HuH-7.5 (cell line): ENCODE data around the gene RERE.
"Not testable (repeated sequence)": the region's sequence is repeated elsewhere in the genome, so short reads cannot be mapped to it uniquely, and the experiment has no call there.

ENCODE experiments used
- DNase-seq: peaks from one replicate; pipeline ENCODE4 v3.0.0; 2011; ENCODE audit warnings: low spot score

Gene RERE

DNA sequence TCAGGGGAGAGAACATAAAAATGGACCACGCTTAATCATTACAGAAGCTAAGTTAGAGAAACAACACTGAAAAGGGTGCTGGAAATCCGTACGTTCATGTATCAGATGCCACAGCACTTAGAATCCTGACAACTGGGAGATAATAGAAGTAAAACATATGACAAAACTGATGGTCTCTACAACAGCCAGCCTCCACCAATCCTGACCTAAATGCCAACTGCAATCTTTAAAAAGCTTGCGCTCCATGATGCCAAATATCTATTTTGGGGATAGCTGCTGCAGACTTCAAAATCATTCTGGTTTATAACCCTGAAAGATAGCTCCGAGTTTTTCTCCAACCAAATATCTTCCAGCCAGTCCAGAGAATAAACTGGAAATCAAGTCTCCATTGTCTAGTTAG lies 178.3 kb downstream of the RERE start:
- no peak for DNase-seq

- no peak for DNase-seq
Measured at GRCh38 chr1:8633741-8634501, 183.5 kb downstream of the RERE start.

GRCh38 chr1:8632102-8632501 lies 185.3 kb downstream of the RERE start:
- no peak for DNase-seq

DNA sequence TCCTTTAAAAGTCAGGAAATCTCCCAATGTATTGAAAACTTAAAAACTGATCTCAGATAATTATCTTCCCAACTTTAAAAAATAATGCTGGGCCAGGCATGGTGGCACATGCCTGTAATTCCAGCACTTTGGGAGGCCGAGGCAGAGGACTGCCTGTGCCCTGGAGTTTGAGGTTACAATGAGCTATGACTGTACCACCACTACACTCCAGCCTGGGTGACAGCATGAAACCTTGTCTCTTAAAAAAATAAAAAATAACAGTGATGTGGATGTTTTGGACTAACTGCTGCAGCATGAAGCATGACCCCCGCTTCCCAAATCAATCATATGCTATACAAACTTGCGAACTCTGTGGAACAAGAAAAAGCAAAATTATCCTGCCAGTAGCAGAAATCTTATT lies 186.3 kb downstream of the RERE start:
- no peak for DNase-seq

DNA sequence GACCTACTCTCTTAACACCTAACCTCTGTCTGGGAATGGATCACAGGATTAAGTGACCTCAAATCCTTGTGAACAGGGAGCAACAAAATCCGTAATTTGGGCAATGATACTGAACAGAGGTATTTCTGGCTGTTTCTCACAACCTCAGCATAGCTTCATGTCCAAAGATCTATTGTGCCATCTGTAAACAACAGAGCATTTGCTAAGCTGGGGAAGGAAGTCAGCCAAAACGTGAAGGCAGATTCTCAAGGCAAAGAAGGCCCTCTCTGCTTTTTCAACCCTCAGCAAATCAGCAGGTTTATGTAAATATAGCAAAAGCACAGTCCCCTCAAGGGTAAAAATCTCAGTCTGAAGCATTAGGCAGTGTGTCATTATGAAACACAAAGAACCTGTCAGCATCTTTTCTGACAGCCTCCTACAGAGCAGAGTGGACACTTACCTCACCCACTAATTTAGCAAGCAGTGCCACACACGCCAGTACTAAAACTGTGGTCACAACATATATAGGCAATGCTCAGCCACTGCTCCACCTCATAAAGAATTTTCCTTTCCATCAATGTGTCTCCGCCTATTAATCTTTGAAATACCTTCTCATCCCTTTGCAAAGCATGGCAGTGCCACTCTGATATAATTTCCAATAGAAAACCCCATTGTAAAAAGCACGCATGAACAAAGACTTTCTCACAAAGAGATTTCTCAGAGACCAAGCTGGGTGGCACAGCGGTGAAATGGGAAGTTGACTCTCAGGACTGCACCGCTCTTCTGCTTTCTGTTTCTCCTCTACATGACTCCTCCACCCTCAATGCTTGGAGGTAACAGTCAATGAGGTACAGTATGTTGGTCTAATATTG lies 188.0 kb downstream of the RERE start:
- DNase-seq: no peak

DNA sequence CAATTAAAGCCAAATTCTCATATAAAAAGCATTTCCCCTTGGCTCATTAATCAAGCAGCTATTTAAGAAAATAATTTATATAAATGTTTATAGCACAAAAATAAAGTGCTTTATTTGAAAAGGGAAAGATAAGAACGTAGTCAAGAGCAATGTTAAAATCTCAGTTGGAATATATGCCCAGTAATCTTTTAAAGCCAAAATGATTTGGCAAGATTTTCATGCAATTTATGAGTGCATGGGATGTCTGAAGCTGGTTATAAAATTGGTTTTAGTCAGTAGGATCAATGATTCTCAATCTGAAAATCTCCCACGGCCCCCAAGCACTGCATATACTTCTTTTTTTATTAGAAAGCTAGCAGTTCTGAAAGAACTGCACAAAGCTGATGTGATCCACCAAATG lies 188.8 kb downstream of the RERE start:
- no peak for DNase-seq

DNA sequence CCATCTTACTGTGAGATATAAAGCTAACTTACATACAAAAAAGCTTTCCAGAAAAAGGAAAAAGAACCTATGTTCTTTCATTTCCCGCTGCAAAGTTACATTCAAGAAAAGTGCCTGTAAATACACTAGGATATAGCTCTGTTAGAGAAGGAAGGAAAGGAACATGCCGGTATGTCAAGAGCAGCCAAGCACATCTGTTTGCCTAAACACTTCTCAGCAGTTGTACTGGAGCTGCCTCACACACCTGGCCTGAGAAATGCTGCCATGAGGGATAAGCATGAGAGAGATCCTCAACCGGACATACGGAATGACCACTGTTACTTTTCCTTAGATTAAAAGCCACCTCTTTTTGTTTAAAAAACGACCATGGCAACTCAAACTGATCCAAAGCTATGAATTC lies 189.7 kb downstream of the RERE start:
- DNase-seq: no peak

DNA sequence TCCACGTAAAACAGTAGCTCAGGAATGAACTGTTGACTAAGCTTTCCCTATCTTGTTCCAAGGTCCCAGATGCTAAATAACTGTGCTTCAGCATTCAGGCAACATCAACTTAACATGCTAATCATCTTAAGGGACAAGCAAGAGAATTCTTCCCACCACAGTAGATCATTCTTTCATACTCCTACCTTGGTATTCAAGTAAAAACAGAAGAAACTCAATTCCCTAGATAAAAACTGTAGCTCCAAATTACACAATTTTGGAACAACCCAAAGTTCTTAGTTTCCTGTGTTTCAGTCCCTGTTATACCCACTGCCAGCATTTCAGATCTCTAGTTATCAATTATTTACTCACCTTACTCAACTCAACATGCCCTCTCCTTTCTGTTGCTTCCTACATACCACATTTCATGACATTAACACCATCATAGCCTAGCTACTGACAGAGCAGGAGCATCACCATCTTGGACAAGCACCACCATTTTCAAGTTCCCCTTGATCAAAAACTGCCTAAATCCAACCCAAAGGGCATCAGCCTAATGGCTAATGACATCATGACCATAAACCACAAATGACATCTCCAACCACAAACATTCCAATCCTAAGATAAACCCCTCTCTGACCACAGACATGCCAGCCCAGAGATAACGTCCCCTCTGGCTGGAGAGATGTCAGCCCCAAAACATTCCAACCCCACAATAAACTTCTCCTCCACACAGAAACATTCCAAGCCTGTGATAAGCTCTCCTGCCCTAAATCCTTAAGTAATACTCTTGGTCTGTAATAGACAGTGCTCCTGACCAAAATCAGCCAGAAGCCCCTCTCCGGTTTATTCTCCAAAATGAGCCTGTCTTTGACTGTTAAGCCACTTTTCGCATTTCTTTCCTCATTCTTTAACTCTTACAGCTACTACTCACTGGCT lies 191.2 kb downstream of the RERE start:
- no peak for DNase-seq

DNA sequence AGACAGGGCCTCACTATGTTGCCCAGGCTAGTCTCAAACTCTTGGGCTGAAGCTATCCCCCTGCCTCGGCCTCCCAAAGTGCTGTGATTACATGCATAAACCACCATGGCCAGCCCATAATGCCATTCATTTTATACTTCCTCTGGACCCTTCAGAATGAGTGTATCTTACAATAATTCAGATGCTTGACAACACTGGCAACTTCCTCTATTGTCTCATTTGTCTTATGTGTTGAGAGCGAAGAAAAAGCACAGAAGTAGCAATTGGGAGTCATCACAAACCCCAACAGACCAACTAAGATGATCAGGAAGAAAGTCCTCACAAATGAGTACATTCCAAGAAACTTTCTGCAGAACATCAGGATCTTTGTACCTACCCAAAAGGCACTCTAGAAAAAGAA lies 191.9 kb downstream of the RERE start:
- DNase-seq: no peak

DNA sequence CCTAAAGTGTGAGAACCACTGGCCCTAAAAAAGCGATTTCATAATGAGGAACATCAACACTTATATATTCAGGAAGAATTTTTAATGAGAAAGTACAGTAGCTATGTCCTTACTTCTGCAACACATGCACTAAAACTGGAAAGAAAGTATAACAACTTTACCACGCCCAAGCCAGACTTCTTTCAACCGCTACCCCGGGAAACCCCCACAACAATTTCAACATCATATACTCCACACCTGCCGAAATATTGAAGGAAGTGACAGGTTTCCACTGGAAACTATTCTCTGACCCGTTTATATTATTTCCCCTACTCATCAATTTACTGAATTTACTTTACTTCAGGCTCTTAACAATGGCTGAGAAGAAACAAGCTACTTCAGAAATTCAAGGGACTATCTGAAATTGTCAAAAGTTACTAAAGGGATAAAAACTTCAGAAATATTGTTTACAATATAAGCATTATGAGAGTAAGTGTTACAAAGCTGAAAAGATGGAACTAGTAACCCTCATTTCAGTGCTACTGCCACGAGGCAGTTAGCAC lies 193.7 kb downstream of the RERE start:
- not testable (repeated sequence) for DNase-seq

DNA sequence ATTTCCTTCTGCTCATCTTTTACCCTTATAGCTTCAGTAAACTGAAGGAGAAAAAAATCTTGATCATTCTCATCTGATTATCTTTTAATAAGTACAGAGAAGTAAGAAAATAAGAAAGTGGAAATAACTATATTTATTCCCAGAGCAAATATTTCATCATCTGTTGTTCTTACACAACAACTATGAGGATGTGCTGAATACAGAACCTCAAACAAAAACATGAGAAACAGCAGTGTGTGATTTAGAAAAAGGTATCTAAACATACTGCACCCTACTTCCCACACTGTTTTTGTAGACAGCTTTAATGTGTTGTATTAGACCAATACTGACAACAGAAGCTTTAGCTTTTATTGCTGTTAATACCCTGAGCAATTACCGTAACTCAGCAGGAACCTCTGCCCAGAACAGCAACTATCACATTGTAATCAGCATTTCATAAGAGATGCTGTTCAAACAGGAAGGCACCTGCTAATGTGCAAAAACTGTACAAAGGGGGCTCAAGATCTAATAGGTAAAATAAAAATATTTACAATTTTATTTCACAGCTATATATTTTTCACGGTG lies 195.6 kb downstream of the RERE start:
- DNase-seq: not testable (repeated sequence)

- not testable (repeated sequence) for DNase-seq
Measured at GRCh38 chr1:8621034-8621582, 196.3 kb downstream of the RERE start.

GRCh38 chr1:8619917-8620502 lies 197.4 kb downstream of the RERE start:
- not testable (repeated sequence) for DNase-seq

GRCh38 chr1:8619419-8619818 lies 198.0 kb downstream of the RERE start:
- not testable (repeated sequence) for DNase-seq

- not testable (repeated sequence) for DNase-seq
Measured at GRCh38 chr1:8616791-8617190, 200.6 kb downstream of the RERE start.

GRCh38 chr1:8611634-8612515 lies 205.6 kb downstream of the RERE start:
- not testable (repeated sequence) for DNase-seq

DNA sequence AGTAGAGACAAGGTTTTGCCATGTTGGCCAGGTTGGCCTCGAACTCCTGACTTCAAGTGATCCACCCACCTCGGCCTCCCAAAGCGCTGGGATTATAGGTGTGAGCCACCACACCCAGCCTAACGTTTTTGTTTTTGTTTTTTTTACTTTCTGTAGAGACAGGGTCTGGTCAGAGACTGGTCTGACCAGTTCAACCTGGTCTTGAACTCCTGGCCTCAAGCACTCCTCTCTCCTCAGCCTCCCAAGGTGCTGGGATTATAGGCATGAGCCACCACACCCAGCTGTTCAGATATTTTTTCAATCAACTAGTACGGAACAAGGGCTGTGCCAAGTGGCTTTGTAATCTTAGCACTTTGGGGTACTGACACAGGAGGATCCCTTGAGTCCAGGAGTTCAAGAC lies 209.5 kb downstream of the RERE start:
- no peak for DNase-seq

DNA sequence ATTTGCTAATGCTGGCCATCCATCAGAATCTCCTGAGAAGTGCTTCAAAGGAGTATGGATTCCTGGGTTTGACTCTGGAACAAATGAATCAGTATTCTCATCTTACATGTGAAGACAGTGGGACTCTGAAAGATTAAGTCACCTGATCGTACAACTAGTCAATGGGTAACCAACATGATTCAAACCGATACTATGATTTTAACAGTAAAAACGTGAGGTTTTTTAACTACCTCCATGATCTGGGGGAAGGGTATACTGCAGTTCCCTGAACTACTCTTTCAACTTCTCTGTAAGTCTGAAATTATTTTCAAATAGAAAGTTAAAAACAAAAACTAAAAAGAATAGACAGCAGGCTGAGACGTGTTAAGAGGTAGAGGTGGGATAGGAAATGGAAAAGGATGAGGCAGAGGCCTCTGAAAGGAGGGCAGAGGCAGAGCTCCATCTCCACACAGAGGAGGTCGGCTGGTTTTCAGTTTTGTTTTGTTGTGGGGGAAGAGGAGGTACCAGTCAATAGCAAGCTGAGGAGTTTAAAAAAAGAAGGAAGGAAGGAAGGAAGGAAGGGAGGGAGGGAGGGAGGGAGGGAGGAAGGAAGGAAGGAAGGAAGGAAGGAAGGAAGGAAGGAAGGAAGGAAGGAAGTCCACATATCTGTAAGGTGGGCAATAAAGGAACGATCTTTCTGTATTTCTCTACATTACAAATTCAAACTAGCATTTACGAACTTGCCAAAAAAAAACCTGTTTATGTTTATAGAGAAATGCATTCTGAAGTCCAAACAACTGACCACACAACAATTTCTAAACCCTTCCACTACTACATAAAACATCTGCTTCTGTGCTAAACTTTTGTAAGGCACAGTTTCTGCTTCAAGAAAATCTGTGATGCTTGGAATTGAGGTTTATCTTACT lies 213.1 kb downstream of the RERE start:
- DNase-seq: no peak

DNA sequence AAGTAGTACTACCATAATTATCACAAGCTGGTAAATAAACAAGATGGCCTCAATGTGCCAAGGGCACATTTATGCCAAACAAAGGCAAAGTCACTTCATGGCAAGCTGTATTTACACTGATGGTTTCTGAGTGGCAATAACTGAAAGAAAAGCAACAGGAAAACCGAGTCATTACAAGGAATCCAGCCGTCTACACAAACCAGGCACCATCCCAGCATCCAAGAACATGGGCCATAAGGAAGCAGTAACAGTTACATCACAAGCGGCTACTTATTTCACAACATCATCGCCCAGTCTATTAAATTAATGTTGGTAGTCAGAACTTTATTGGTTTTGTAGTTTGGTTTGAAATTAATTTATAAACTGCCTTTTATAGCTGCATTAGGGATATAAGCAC lies 214.2 kb downstream of the RERE start:
- no peak for DNase-seq
